HG03342 (cell line): ENCODE data around the gene ZNF718.
"Not testable (repeated sequence)": the region's sequence is repeated elsewhere in the genome, so short reads cannot be mapped to it uniquely, and the experiment has no call there.

Experiments used
- ATAC-seq: cut with Tn5 transposase; IDR thresholded peaks from one replicate; pipeline ENCODE4 v1.9.1; 2021; ENCODE audit warnings: mild to moderate bottlenecking, moderate library complexity; ENCODE audit not compliant: unreplicated experiment

Gene ZNF718

DNA sequence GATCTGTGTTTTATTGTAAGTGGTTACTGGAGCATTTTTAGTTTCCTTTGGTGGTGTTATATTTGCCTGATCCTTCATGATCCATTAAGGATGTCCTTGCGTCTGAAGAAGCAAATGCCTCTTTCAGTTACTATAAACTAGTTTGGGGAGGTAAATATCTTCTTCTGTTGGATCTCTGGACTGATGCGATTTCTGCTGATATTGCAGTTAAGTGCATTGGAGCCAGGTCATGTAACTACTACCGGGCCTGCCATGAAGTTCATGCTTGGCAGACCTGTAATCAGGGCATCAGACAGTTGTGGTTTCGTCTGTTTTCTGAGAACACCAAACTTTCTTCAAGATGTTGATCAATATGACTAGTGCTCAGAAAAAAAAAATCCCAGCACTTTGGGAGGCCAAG lies 22.9 kb downstream of the ZNF718 start:
- no peak for ATAC-seq

DNA sequence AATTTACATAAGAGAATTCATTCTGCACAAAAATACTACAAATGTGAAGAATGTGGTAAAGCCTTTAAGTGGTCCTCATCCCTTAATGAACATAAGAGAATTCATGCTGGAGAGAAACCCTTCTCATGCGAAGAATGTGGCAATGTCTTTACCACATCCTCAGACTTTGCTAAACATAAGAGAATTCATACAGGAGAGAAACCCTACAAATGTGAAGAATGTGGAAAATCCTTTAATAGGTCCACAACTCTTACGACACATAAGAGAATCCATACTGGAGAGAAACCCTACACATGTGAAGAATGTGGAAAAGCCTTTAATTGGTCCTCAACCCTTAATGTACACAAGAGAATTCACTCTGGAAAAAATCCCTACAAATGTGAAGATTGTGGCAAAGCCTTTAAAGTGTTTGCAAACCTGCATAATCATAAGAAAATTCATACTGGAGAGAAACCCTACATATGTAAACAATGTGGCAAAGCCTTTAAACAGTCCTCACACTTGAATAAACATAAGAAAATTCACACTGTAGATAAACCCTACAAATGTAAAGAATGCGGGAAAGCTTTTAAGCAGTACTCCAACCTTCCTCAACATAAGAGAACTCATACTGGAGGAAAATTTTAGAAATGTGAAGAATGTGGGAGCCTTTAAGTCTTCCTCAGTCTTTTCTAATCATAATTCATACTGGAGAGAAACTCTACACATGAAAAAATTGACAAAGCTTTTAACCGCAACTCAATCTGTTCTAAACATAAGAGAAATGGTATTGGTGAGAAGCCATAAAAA lies 37.4 kb downstream of the ZNF718 start:
- no peak for ATAC-seq

DNA sequence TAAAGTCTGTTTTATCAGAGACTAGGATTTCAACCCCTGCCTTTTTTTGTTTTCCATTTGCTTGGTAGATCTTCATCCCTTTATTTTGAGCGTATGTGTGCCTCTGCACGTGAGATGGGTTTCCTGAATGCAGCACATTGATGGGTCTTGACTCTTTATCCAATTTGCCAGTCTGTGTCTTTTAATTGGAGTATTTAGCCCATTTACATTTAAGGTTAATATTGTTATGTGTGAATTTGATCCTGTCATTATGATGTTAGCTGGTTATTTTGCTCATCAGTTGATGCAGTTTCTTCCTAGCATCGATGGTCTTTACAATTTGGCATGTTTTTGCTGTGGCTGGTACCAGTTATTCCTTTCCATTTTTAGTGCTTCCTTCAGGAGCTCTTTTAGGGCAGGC lies 45.3 kb downstream of the ZNF718 start:
- not testable (repeated sequence) for ATAC-seq

DNA sequence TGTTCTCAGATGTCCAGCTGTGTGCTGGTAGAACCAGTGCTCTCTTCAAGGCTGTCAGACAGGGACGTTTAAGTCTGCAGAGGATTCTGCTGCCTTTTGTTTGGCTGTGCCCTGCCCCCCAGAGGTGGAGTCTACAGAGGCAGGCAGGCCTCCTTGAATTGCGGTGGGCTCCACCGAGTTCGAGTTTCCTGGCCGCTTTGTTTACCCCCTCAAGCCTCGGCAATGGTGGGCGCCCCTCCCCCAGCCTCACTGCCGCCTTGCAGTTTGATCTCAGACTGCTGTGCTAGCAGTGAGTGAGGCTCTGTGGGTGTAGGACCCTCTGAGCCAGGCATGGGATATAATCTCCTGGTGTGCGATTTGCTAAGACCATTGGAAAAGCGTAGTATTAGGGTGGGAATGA lies 47.0 kb downstream of the ZNF718 start:
- not testable (repeated sequence) for ATAC-seq

DNA sequence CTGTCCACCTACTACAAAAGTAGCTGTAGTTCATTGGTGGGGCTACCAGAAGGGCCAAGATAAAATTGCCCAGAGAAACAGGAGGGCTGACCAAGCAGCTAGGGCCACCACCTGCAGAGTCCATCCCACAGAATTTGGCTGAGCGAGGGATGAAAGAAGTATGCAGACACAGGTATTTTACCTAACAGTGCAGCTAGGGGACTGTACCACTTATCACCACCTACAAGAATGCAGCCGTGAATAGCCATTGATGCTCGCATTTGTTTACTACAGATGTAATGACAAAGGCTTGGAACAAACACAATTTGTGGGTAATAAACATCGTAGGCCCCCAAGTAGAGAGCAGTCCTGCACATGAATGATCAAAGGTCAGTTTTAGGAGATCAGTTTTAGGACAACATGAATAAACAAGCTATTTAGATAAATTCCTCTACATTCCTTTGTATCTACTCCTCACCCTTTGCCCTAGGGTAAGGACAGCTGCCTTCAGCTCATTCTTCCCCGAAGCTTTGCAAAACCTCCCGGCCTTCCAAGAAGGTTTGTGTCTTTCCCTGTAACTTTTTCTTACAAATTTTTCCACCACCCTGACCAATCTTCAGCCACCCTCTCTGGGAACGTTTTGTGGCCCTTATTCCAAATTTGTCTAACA lies 49.5 kb downstream of the ZNF718 start:
- ATAC-seq: no peak

DNA sequence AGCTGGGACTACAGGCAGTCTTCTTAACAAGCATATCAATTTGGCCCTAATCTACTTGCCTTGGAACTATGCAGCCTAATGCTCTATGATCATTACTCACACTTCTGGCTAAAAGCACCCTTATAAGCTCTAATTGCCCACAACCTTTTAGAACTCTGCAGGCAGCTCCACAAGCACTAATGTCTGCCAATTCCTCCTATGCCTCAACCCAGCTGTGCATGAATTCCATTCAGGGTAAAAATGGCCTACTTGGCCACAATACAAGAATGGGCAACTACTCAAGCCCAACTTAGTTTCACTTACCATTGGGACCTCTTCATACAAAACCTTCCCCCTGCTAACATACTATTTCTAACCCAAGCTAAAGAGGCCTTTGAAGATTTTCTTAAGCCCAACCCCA lies 51.7 kb downstream of the ZNF718 start:
- ATAC-seq: no peak

DNA sequence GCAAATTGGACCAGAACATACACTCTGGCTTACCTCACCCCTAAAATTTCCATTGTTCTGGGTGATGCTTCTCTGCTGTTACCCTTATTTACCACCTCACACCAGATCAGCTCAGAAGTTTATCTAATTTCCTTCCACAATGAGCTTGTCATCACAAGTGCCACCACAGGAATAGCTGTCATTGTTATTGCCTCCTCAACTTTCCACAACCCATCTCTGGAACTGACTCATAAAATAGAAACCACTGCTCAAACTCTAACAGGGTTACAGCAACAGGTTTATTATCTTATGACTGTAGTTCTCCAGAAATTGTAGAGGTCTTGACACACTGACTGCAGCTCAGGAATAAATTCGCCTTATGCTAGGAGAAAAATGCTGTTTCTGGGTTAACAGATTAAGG lies 52.7 kb downstream of the ZNF718 start:
- ATAC-seq: no peak

DNA sequence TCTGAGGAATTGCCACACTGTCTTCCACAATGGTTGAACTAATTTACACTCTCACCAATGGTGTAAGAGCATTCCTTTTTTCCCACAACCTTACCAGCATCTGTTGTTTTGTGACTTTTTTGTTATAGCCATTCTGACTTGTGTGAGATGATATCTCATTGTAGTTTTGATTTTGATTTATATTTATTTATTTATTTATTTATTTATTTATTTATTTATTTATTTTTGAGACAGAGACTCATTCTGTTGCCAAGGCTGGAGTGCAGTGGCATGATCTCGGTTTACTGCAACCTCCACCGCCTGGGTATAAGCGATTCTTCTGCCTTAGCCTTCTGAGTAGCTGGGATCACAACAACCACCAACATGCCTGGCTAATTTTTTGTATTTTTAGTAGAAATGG lies 57.9 kb downstream of the ZNF718 start:
- ATAC-seq: not testable (repeated sequence)

DNA sequence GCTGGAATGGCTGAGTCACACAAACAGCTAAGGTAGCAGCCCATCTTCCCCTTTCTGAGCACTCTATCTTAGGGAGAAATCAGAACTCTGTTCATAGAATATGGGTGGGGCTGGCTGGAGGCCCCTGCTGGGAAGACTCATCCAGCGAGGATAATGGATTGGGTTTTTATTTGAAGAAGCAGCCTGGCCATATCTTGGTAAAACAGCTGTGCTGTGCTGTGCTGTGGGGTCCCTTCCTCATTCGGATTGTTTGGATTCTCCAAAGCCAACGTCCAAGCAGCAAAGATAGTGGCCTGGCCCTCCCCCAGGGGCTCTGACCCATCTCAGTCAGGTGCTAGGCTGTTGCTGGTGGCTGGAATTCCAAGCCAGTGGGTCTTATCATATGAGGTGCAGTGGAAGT lies 63.8 kb downstream of the ZNF718 start:
- ATAC-seq: no peak

DNA sequence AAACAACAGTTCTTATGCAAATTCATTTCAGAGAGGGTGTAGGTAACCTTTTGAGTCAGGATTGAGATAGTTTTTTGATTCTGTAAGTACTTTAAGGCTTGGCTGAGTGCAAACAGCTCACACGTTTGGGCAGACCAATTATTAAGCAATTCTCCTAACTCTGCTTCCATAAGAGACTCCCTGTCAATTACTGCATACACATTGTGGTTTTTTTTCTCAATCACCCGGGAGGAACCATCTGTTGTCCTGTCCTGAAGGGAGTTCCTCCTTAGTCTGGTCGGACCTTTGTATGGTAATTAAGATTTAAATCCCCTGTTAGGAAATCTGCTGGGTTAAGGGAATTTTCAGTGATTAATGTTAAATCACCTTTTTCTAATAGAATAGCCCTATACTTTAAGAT lies 70.9 kb downstream of the ZNF718 start:
- ATAC-seq: not testable (repeated sequence)

DNA sequence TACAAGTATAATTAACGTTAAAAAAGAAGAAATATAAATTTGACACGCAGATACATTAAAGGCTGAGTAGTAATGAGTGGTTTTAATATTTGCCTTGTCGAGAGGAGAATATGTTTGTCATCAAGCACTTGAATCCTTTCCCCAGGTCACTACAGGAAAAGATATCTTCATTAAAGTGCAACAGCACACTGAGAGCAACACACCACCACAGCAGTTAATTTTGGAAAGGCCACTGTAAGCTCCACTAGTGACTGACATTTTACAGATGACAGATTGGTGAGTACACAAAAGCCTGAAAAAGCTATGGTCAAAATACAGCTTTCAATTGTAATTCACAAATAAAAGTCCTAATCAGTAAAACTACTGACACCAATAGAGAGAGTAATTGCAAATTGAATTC lies 76.6 kb downstream of the ZNF718 start:
- no peak for ATAC-seq

DNA sequence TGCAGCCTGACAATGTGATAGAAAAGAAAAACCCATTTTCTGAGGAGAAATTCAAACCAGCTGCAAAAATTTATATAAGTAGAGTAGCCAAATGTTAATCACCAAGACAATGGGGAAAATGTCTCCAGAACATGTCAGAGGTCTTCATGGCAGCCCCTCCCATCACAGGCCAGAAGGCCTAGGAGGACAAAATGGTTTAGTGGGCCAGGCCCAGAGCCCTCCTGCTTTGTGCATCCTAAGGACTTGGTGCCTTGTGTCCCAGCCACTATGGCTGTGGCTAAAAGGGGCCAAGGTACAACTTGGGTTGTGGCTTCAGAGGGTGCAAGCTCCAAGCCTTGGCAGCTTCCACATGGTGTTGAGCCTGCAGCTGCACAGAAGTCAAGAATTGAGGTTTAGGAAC lies 78.5 kb downstream of the ZNF718 start:
- ATAC-seq: not testable (repeated sequence)

DNA sequence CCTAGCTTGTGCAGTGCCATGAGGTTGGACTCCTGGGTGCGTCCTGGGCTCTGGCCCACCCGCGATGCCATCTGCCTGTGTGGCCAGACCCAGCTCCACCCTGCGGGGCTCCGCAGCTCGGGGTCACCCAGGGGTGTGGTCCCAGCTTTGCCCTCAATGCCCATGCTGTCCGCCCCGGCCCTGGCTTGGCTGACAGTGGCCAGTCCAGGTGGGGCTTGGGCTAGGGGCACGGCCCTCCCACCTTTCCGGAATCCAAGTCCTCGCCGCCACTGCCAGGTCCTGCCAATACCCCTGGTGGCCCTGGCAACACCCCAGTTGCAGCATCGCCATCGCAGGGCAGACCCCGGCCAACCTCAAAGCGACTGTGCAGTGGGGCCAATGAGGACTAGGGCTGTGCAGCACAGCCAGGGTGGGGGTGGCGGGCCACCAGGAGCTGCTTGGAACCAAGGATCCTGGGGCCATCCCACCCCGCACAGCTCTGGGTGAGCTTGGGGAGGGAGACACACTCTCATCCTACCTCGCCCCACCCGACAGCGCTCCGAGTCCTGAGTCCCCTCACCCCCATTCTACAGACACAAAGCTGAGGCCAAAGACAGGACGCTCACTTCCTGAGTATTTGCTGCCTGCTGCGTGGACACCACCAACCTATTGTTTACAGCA lies 80.9 kb downstream of the ZNF718 start:
- ATAC-seq: no peak

DNA sequence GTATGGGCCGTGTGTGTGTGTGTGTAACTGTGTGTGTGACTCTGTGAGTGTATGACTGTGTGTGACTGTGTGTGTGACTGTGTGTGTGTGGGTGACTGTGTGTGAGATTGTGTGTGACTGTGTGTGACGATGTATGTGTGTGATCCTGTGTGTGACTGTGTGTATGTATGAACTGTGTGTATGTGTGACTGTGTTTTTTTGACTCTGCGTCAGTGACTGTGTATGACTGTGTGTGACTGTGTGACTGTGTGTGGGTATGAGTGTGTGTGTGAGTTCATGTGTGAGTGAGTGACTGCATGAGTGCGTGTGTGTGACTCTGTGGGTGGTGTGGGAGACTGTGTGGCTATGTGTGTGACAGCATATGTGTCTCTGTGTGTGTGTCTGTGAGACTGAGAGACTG lies 81.8 kb downstream of the ZNF718 start:
- ATAC-seq: no peak

DNA sequence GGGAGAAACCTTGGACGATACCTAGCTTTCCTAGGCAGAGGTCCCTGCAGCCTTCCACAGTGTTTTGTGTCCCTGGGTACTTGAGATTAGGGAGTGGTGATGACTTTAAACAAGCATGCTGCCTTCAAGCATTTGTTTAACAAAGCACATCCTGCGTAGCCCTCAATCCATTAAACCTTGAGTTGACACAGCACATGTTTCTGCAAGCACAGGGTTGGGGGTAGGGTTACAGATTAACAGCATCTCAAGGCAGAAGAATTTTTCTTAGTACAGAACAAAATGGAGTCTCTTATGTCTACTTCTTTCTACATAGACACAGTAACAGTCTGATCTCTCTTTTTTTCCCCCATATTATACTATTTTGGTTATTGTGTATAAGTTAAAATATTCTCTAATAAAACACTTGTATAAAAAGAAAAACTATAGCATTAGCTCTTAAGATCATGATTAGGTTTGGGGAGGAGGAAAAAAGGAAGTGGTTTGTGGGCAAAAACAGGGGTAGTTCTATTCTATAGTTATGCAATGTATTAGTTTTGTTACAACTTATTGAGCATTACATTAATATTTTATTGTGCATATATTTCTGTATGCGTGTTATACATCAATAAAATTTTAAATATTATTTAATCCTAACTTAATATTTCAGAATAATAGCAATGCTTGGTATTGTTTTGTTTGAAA lies 84.3 kb downstream of the ZNF718 start:
- ATAC-seq: not testable (repeated sequence)

DNA sequence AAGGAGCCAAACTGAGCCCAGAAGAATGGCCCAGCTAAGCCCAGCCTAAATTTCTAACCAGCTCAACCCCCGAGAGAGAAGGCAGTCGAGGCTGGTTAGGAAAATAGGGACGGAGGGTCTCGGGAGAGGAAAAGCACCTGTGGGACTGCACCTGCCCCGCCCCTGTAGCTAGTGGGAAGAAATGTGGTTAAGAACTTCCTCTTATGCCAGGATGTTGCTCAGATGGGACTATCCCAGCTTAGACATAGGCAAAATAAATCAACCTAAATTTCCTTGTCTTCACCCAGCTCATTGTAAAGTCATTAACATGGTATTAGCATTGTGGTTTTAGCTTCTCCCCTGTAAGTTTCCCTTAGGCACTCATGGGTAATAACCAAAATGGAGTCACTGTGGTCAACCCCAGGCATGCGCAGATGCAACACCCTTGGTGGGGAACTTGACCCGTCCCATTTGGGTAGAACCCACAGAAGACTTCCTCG lies 86.8 kb downstream of the ZNF718 start:
- ATAC-seq: no peak

DNA sequence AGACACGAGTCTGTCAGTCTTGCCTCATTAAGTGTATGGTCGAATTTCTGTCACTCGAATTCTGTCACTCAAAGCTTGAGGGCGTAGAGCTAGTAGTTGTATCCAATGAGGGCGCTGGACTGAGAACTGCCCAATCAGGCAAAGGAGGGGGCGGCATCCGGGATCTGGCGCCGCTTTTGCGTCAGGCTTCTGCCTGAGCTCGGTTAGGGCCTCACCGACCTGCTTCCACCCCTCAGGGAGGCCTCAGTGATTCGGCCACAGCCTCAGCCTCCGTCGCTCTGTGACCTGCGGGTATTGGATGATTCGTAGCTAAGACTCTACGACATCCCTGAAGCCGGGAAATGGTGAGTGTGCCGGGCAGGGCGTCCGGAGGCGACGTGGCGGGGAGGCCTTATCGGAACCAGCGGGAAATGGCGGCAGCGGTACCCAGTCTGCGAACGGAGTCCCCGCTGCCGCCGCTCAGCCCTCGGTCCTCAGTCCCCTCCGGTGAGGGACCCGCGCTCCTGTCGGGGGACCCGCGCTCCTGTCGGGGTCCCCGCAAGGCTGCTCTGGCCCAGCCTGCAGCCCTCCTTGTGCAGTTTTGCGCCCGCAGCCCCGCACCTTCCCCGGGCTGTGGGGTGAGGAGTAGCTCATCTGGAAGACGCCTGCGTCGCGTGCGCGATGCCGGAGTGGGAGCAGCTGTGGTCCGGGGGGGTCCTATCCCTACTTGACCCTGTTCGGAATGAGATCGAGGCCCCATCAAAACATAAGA lies 88.3 kb downstream of the ZNF718 start:
- ATAC-seq: peak; percentile 68

DNA sequence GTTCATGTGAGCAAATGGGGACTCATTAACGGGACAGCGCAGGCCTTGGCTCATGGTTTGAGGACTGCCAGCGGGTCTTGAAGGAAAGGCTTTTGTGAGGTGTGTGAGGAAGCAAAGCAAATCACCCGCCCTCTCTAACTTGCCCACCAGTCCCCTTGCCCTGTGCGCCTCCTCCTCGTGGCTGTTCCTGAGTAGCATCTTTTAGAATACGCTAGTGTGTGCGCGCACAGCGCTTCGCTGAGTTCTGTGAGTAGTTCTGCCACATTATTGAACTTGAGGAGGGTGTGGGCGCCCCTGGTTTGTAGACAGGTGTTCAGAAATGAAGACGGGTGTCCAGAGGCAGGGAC lies 88.9 kb downstream of the ZNF718 start:
- not testable (repeated sequence) for ATAC-seq
